Endothelial cell of umbilical vein (primary cell): ENCODE results near the gene MAMDC4. TPM values are rescaled to one million over a fixed set of nuclear protein-coding genes. Genes with fewer than 3 reads are reported as not detected.
"Not testable (repeated sequence)": the region's sequence is repeated elsewhere in the genome, so short reads cannot be mapped to it uniquely, and the experiment has no call there.

Experiments
- BruUV-seq: library from RNA; stranded (reverse); fragments of 400-500 nt; replicated peaks from 2 replicates; lab custom pipeline; 2021; lab: Mats Ljungman, UMichigan
- CTCF ChIA-PET: fragments of 300-600, 350-600 bp; sonication (Branson Sonifier 250); formaldehyde crosslinking; loops from one replicate; lab custom pipeline; 2021; ENCODE audit warnings: antibody characterized with exemption, inconsistent platforms; lab: Charles Lee
- POLR2A ChIA-PET: fragments of 300-600, 350-600 bp; sonication (Branson Sonifier 250); formaldehyde crosslinking; loops from one replicate; lab custom pipeline; 2021; ENCODE audit warnings: antibody characterized with exemption, inconsistent platforms; lab: Charles Lee
- DNase-seq: peaks from one replicate; pipeline ENCODE4 v3.0.0-alpha.2; 2011; ENCODE audit warnings: low read depth, low spot score
- FAIRE-seq: peaks from 2 replicates; lab custom pipeline; 2011; peaks lifted over from hg19 to GRCh38; lab: Jason Lieb, UNC
- H2AFZ ChIP-seq: 2 replicates; pipeline ENCODE4 v1.6.0; 2012; ENCODE audit warnings: low read depth, low read length, control low read depth, inconsistent platforms
- H3K27ac ChIP-seq: 2 replicates; pipeline ENCODE4 v1.5.1; 2011; ENCODE audit warnings: low read depth, mild to moderate bottlenecking, control low read depth, low read length, moderate library complexity; ENCODE audit not compliant: insufficient read depth
- H3K27me3 ChIP-seq, 2 experiments: 2 replicates each; pipeline versions ENCODE4 v1.6.0 to v1.6.1; 2011; ENCODE audit warnings: low read length in 2 of 2, mixed read lengths in 1 of 2; ENCODE audit not compliant: control insufficient read depth in 2 of 2, insufficient read depth in 2 of 2
- H3K36me3 ChIP-seq, 2 experiments: 2 replicates in 1 of 2; 3 replicates in 1 of 2; pipeline ENCODE4 v1.5.1; 2011; ENCODE audit warnings: low read length in 2 of 2, mild to moderate bottlenecking in 1 of 2, moderate library complexity in 1 of 2; ENCODE audit not compliant: control insufficient read depth in 2 of 2, insufficient read depth in 2 of 2; ENCODE audit errors: extremely low read depth in 1 of 2
- H3K4me1 ChIP-seq: 3 replicates; pipeline ENCODE4 v1.5.1; 2011; ENCODE audit warnings: mild to moderate bottlenecking, low read length; ENCODE audit not compliant: control insufficient read depth, insufficient read depth; ENCODE audit errors: extremely low read depth
- H3K4me2 ChIP-seq: 2 replicates; pipeline ENCODE4 v1.6.1; 2011; ENCODE audit warnings: low read length, control low read depth, mixed read lengths; ENCODE audit not compliant: insufficient read depth
- H3K4me3 ChIP-seq, 3 experiments: fragments of 200-600 bp in 1 of 3; sonication (generic), shearing (Covaris generic) in 1 of 3; replicated peaks in 1 of 3; 2 replicates each; pipeline ENCODE4 v1.5.1; 2011 to 2016; ENCODE audit warnings: control low read depth in 3 of 3, low read length in 3 of 3, mild to moderate bottlenecking in 2 of 3, inconsistent platforms in 1 of 3, low read depth in 1 of 3, moderate library complexity in 1 of 3; ENCODE audit not compliant: insufficient read depth in 1 of 3
- H3K79me2 ChIP-seq: 2 replicates; pipeline ENCODE4 v1.6.0; 2012; ENCODE audit warnings: low read length, inconsistent platforms; ENCODE audit not compliant: control insufficient read depth, insufficient read depth
- H3K9ac ChIP-seq: replicated peaks from 2 replicates; pipeline ENCODE3; 2011; ENCODE audit warnings: low read length, control low read depth; ENCODE audit not compliant: insufficient read depth; ENCODE audit errors: extremely low read depth
- H3K9me1 ChIP-seq: replicated peaks from 3 replicates; pipeline ENCODE4 v1.6.0; 2011; ENCODE audit warnings: mild to moderate bottlenecking, low read length; ENCODE audit not compliant: control insufficient read depth, insufficient read depth; ENCODE audit errors: extremely low read depth
- H3K9me3 ChIP-seq: replicated peaks from 2 replicates; pipeline ENCODE4 v1.5.1; 2012; ENCODE audit warnings: low read length, inconsistent platforms; ENCODE audit not compliant: control insufficient read depth, insufficient read depth
- H4K20me1 ChIP-seq: replicated peaks from 2 replicates; pipeline ENCODE3; 2011; ENCODE audit warnings: mild to moderate bottlenecking, low read length; ENCODE audit not compliant: control insufficient read depth, insufficient read depth; ENCODE audit errors: extremely low read depth
- FOS ChIP-seq: IDR thresholded peaks from 2 replicates; pipeline ENCODE4 v1.6.1; 2011; ENCODE audit warnings: mild to moderate bottlenecking, low read length, moderate library complexity, borderline replicate concordance; ENCODE audit not compliant: insufficient read depth
- MAX ChIP-seq: IDR thresholded peaks from 2 replicates; pipeline ENCODE4 v1.6.1; 2011; ENCODE audit not compliant: insufficient read depth, insufficient read length
- POLR2AphosphoS5 ChIP-seq: IDR thresholded peaks from 2 replicates; pipeline ENCODE4 v1.6.1; 2012; ENCODE audit warnings: low read depth, mild to moderate bottlenecking, control low read depth, low read length, moderate library complexity; ENCODE audit not compliant: insufficient read depth
- dilution Hi-C: fragments of 300-500 bp; cut with MboI; formaldehyde crosslinking; loops from one replicate; pipeline ENCODE4 v1.15.0; 2019; ENCODE audit warnings: low sequenced_read_pairs; ENCODE audit not compliant: extremely low pct_ligation_motif_present
- intact Hi-C: fragments of 100-400 bp; cut with micrococcal nuclease; formaldehyde crosslinking; loops from one replicate; pipeline ENCODE4 v1.10.0; 2022
- polyA plus RNA-seq, 4 experiments: library from polyadenylated mRNA; depleted of rRNA in 3 of 4; stranded (reverse) in 3 of 4; unstranded in 1 of 4; fragments of >200 nt; gene quantifications; 2 replicates each; pipeline versions ENCODE4 v1.2.1 to v1.2.3, GENCODE V29; 2011 to 2012; ENCODE audit warnings: missing spikeins in 1 of 4
- total RNA-seq: library from RNA; stranded (reverse); gene quantifications from 2 replicates; pipeline ENCODE4 v1.2.3, GENCODE V29; 2021

Gene MAMDC4
- total and polyA plus RNA-seq, 2 donors (not counting 3 experiments of a cell fraction or from before 2014, with no cell fraction given): 3.6 to 7.2 TPM

GRCh38 chr9:136868644-136869043 lies 16.5 kb downstream of the MAMDC4 start:
- Histone ChIP-seq H3K79me2 (peaks cover 24% of the 10 kb centered on the region), H3K4me2 (no peak overlapping the region), H3K27ac (no peak overlapping the region), H3K27me3 (no peaks in the 10 kb centered on the region), H3K36me3 (peaks cover under 1 to 3% of the 10 kb centered on the region in 2 experiments), H3K9me1 (no peaks in the 10 kb centered on the region), H4K20me1 (no peaks in the 10 kb centered on the region), H2AFZ (no peak overlapping the region), H3K9me3 (no peaks in the 10 kb centered on the region), H3K9ac (no peak overlapping the region), H3K4me1 (peaks cover 6% of the 10 kb centered on the region), H3K4me3 (no peak overlapping the region)
- FAIRE-seq (no peak), DNase-seq (no peak)
- no TSS peak for BruUV-seq
- TF ChIP-seq FOS: no peak
- no peak for TF ChIP-seq MAX
- no peak for TF ChIP-seq POLR2AphosphoS5
- ChIA-PET POLR2A (no interaction called here), CTCF (no interaction called here)
- dilution Hi-C loops: no loop called here
- intact Hi-C loops: loop anchor here (5.0 kb wide), 1 partner anchor 69 kb away; no protein-coding TSS in a partner anchor

- H3K9me1 ChIP-seq, H3K27me3 ChIP-seq, BruUV-seq, DNase-seq, H4K20me1 ChIP-seq, H3K36me3 ChIP-seq, H3K9me3 ChIP-seq, H3K4me1 ChIP-seq, H3K9ac ChIP-seq, FAIRE-seq, H2AFZ ChIP-seq, dilution Hi-C loops, H3K4me2 ChIP-seq, H3K4me3 ChIP-seq, H3K27ac ChIP-seq: not testable (repeated sequence)
- intact Hi-C loops: loop anchor here (5.0 kb wide), 1 partner anchor 68 kb away; no protein-coding TSS in a partner anchor
- CTCF ChIA-PET: interaction anchor here (0.5 kb wide), 1 partner anchor 49 kb away, joined by 4 read pairs; no protein-coding TSS in a partner anchor
- H3K79me2 ChIP-seq: peaks cover 16% of the 10 kb centered on the region
- POLR2A ChIA-PET: interaction anchor here (0.6 kb wide), 1 partner anchor 67 kb away, joined by 3 read pairs; no protein-coding TSS in a partner anchor
Observed at GRCh38 chr9:136869611-136870010, 17.5 kb downstream of the MAMDC4 start.
